DOHH2 (cell line): ENCODE data around the gene DLGAP1.

Experiments used
- H3F3A ChIP-seq: fragments of 200-600 bp; sonication (generic), shearing (Covaris generic); 2 replicates; pipeline ENCODE4 v1.6.0; 2016; ENCODE audit warnings: antibody characterized with exemption, mild to moderate bottlenecking; ENCODE audit not compliant: control insufficient read depth, insufficient read depth
- H3K27ac ChIP-seq: fragments of 200-600 bp; sonication (generic); 2 replicates; pipeline ENCODE4 v1.5.1; 2014; ENCODE audit warnings: low read depth, mild to moderate bottlenecking, low read length, moderate library complexity
- H3K27me3 ChIP-seq: fragments of 200-600 bp; sonication (generic); 2 replicates; pipeline ENCODE4 v1.6.1; 2014; ENCODE audit warnings: mild to moderate bottlenecking, low read length, mixed read lengths; ENCODE audit not compliant: control insufficient read depth
- H3K36me3 ChIP-seq: fragments of 200-600 bp; sonication (generic); 2 replicates; pipeline ENCODE4 v1.6.1; 2014; ENCODE audit warnings: mild to moderate bottlenecking, low read length, moderate library complexity, mixed read lengths; ENCODE audit not compliant: control insufficient read depth
- H3K4me1 ChIP-seq: fragments of 200-600 bp; sonication (generic); 2 replicates; pipeline ENCODE4 v1.6.1; 2014; ENCODE audit warnings: mild to moderate bottlenecking, low read length, mixed read lengths; ENCODE audit not compliant: control insufficient read depth
- H3K4me2 ChIP-seq: fragments of 200-600 bp; sonication (generic); 2 replicates; pipeline ENCODE4 v1.6.0; 2014; ENCODE audit warnings: mild to moderate bottlenecking, low read length, moderate library complexity
- H3K4me3 ChIP-seq: fragments of 200-600 bp; sonication (generic); 2 replicates; pipeline ENCODE4 v1.5.1; 2014; ENCODE audit warnings: mild to moderate bottlenecking, low read length, mixed read lengths
- H3K79me2 ChIP-seq: fragments of 200-600 bp; sonication (generic); 2 replicates; pipeline ENCODE4 v1.6.1; 2014; ENCODE audit warnings: mild to moderate bottlenecking, low read length, mixed read lengths; ENCODE audit not compliant: control insufficient read depth
- H3K9me2 ChIP-seq: fragments of 200-600 bp; sonication (generic); replicated peaks from 2 replicates; pipeline ENCODE4 v1.6.1; 2014; ENCODE audit warnings: mild to moderate bottlenecking, low read length, mixed read lengths; ENCODE audit not compliant: control insufficient read depth
- H3K9me3 ChIP-seq: fragments of 200-600 bp; sonication (generic); 2 replicates; pipeline ENCODE4 v1.6.1; 2014; ENCODE audit warnings: antibody characterized with exemption, low read length, mixed read lengths; ENCODE audit not compliant: control insufficient read depth, insufficient read depth
- H4K20me1 ChIP-seq: fragments of 200-600 bp; sonication (generic); 2 replicates; pipeline ENCODE4 v1.6.0; 2014; ENCODE audit warnings: low read depth, mild to moderate bottlenecking, antibody characterized with exemption, low read length, moderate library complexity; ENCODE audit not compliant: control insufficient read depth, insufficient read depth
- EZH2phosphoT487 ChIP-seq: fragments of 200-600 bp; sonication (generic); IDR thresholded peaks from 2 replicates; pipeline ENCODE4 v1.6.1; 2017; ENCODE audit warnings: borderline replicate concordance, mild to moderate bottlenecking, antibody characterized with exemption, low read length, moderate library complexity, mixed read lengths
- TF ChIP-seq, protein P1 (sequence below): fragments of 200-600 bp; sonication (generic); IDR thresholded peaks from one replicate; pipeline ENCODE4 v1.5.1; 2014; ENCODE audit warnings: antibody characterized with exemption, mild to moderate bottlenecking, low read depth, low read length; ENCODE audit not compliant: poor library complexity, severe bottlenecking

DLGAP1 gene

DNA sequence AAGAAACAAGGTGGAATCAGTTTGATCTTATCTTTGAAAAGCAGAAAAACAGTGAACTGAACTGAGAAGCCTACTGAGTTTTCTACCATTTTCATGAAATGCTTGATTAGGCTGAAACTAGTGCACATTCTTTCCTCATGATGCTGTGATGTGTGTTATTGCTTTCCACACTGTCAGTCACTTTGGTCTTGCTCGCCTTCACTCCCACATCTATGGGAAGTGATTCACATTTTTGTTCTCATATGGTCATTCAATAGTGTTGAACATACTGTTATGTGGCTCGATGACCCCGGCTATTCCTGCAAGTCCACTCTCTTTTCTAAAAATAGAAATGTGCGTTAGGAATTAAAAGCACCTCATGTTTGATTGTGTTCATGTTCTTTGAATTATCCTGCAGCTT lies 875.4 kb downstream of the DLGAP1 start:
- no peaks in the 10 kb centered on the region for H3K9me2 ChIP-seq
- peaks cover 10% of the 10 kb centered on the region for H3F3A ChIP-seq
- H3K9me3 ChIP-seq = no peaks in the 10 kb centered on the region
- H3K79me2 ChIP-seq = no peaks in the 10 kb centered on the region
- no peak overlapping the region for H3K4me3 ChIP-seq
- H3K36me3 ChIP-seq = peaks cover 4% of the 10 kb centered on the region; the same call in 1 of the 2 replicates
- peaks cover 26% of the 10 kb centered on the region for H3K4me1 ChIP-seq
- H4K20me1 ChIP-seq = no peaks in the 10 kb centered on the region
- H3K27ac ChIP-seq = no peak overlapping the region
- no peak overlapping the region for H3K4me2 ChIP-seq
- H3K27me3 ChIP-seq = no peaks in the 10 kb centered on the region
- TF ChIP-seq, protein P1, sequence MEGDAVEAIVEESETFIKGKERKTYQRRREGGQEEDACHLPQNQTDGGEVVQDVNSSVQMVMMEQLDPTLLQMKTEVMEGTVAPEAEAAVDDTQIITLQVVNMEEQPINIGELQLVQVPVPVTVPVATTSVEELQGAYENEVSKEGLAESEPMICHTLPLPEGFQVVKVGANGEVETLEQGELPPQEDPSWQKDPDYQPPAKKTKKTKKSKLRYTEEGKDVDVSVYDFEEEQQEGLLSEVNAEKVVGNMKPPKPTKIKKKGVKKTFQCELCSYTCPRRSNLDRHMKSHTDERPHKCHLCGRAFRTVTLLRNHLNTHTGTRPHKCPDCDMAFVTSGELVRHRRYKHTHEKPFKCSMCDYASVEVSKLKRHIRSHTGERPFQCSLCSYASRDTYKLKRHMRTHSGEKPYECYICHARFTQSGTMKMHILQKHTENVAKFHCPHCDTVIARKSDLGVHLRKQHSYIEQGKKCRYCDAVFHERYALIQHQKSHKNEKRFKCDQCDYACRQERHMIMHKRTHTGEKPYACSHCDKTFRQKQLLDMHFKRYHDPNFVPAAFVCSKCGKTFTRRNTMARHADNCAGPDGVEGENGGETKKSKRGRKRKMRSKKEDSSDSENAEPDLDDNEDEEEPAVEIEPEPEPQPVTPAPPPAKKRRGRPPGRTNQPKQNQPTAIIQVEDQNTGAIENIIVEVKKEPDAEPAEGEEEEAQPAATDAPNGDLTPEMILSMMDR = no peak
- TF ChIP-seq EZH2phosphoT487 = no peak

DNA sequence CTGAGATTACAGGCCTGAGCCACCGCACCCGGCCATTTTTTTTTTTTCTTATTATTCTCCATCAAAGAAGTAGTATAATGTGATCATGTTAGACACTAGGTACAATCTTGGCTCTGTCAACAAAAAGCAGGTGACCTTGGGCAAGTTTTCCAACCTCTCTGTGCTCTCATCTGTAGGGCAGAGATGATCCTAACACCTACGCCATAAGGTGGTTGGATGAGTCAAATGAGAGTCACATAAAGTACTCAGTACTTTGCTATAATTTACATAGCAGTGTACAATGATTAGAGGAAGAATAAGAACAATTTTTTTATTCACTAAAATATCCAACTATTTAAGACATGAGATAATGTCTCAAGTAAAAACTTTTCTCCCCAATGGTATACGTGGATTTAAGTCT lies 876.5 kb downstream of the DLGAP1 start:
- H3K27me3 ChIP-seq = no peaks in the 10 kb centered on the region
- TF ChIP-seq, protein P1 = no peak
- TF ChIP-seq EZH2phosphoT487 = no peak
- no peaks in the 10 kb centered on the region for H4K20me1 ChIP-seq
- peaks cover 4% of the 10 kb centered on the region for H3F3A ChIP-seq
- no peak overlapping the region for H3K4me3 ChIP-seq
- H3K9me3 ChIP-seq = no peaks in the 10 kb centered on the region
- H3K36me3 ChIP-seq = no peaks in the 10 kb centered on the region
- H3K27ac ChIP-seq = no peak overlapping the region
- no peaks in the 10 kb centered on the region for H3K79me2 ChIP-seq
- peaks cover 15% of the 10 kb centered on the region for H3K4me1 ChIP-seq
- H3K9me2 ChIP-seq = no peaks in the 10 kb centered on the region
- no peak overlapping the region for H3K4me2 ChIP-seq

DNA sequence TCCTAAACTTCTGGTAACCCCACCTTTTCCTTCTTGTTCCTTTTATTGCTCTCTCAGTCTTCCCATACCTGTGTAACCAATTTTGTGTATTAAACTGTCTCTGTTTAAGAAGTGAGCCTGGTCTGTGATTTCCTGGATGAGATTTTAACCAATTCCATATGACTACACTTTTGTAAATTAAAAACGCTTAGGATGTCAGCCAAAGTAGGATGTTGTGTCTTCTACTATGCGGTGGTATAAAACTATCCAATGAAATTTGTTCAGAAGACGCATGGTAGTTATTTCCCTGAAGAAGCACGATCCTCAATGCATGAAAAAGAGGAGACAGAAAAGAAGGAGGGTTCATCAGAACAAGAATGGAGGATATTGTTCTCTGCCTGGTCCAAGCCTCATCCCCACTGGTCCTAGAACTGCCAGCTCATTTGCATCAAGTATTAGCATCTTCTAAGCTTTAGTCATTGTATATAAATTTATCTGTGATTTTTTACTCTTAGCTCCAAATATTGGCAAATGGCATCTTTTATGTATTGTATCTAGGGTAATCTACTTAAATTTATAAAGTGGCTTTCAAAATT lies 877.7 kb downstream of the DLGAP1 start:
- Histone ChIP-seq H3K4me2 (no peak overlapping the region), H3K27me3 (no peaks in the 10 kb centered on the region), H3K4me3 (no peak overlapping the region), H3K79me2 (no peaks in the 10 kb centered on the region), H3K9me3 (no peaks in the 10 kb centered on the region), H4K20me1 (no peaks in the 10 kb centered on the region), H3K36me3 (no peaks in the 10 kb centered on the region), H3F3A (no peaks in the 10 kb centered on the region), H3K9me2 (no peaks in the 10 kb centered on the region), H3K4me1 (peaks cover 3% of the 10 kb centered on the region), H3K27ac (no peak overlapping the region)
- TF ChIP-seq EZH2phosphoT487 = no peak
- TF ChIP-seq, protein P1 = no peak

DNA sequence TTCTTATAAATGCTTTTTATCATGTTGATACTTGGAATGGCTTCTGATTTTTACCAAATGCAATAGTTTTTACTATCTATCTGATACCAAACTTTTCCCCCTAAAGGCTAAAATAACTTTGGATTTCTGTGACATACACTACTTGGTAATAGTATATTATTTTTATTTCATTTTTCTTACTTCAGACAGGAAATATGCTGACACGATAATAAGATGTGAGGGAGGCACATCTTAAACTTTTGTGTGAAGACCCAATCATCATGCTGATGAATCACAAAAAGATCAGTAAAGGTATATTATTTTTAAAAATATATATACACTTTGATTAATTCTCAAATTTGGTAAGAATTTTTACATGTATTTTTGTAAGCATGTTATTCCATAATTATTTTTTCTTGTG lies 882.3 kb downstream of the DLGAP1 start:
- H3K79me2 ChIP-seq = no peaks in the 10 kb centered on the region
- no peaks in the 10 kb centered on the region for H3K9me2 ChIP-seq
- H3K4me3 ChIP-seq = no peak overlapping the region
- no peaks in the 10 kb centered on the region for H3K4me1 ChIP-seq
- H4K20me1 ChIP-seq = no peaks in the 10 kb centered on the region
- H3K4me2 ChIP-seq = no peak overlapping the region
- H3F3A ChIP-seq = no peaks in the 10 kb centered on the region
- H3K9me3 ChIP-seq = no peaks in the 10 kb centered on the region
- H3K27me3 ChIP-seq = no peaks in the 10 kb centered on the region
- no peaks in the 10 kb centered on the region for H3K36me3 ChIP-seq
- TF ChIP-seq EZH2phosphoT487 = no peak
- TF ChIP-seq, protein P1 = no peak
- H3K27ac ChIP-seq = no peak overlapping the region
